ENCODE data around the gene IKZF1. TPM values are rescaled to one million over a fixed set of nuclear protein-coding genes. Genes with fewer than 3 reads are reported as not detected.
A peak's percentile ranks its signal among the peaks of the same experiment; 100 is the strongest.

IKZF1 gene
- total RNA-seq, 1 donor from 2014 or later = 0.11 TPM

DNA sequence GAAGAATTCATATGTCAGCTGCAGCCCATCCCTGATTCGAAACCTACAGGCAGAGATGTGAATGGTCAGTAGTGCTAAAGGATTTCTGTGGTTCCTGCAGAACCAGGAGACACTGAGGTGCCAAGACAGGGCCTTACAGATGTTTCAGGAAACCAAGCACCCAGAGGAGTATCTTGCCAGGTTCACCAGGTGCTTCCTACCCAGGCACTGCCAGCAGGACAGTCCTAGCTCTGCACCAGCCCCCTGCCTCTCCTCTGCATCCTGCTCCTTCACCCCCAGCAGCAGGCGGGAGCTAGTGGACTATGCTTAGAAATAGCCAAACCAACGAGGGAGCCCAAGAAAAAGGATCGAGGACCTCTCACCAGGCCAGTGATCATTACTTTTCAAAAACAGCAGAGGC is 4.2 kb upstream of the IKZF1 start:
- Histone ChIP-seq H4K20me1 (ENCODE audit: low read depth) (peaks cover 5% of the 10 kb centered on the region), H3K79me2 (ENCODE audit: low read depth) (no peaks in the 10 kb centered on the region), H3K9me3 (ENCODE audit: low read depth) (no peaks in the 10 kb centered on the region), H2AFZ (replicated peaks) (no peak overlapping the region), H3K9ac (no peak overlapping the region), H3K4me1 (no peaks in the 10 kb centered on the region), H3K27ac (no peak overlapping the region), H3K27me3 (peaks cover 67% of the 10 kb centered on the region), H3F3A (ENCODE audit: low read depth) (peaks cover 8% of the 10 kb centered on the region), H3K36me3 (no peaks in the 10 kb centered on the region), H3K4me3 (no peak overlapping the region), H3K4me2 (no peak overlapping the region)
- no peak overlapping the region for H3K4me3 Mint-ChIP-seq
- peaks cover 16% of the 10 kb centered on the region for H3K27me3 Mint-ChIP-seq (ENCODE audit: insufficient read depth, low read depth)
- no peak for DNase-seq (ENCODE audit: low spot score)
- H3K36me3 Mint-ChIP-seq = no peaks in the 10 kb centered on the region
- H3K9me3 Mint-ChIP-seq = peaks cover 7% of the 10 kb centered on the region
- H3K4me1 Mint-ChIP-seq = peaks cover 3% of the 10 kb centered on the region
- no peak overlapping the region for H3K27ac Mint-ChIP-seq
- TF ChIP-seq EZH2 (IDR thresholded peaks at IDR 0.05) (no peak), EZH2phosphoT487 (IDR thresholded peaks at IDR 0.05) (no peak)
- TF ChIP-seq, protein P1, sequence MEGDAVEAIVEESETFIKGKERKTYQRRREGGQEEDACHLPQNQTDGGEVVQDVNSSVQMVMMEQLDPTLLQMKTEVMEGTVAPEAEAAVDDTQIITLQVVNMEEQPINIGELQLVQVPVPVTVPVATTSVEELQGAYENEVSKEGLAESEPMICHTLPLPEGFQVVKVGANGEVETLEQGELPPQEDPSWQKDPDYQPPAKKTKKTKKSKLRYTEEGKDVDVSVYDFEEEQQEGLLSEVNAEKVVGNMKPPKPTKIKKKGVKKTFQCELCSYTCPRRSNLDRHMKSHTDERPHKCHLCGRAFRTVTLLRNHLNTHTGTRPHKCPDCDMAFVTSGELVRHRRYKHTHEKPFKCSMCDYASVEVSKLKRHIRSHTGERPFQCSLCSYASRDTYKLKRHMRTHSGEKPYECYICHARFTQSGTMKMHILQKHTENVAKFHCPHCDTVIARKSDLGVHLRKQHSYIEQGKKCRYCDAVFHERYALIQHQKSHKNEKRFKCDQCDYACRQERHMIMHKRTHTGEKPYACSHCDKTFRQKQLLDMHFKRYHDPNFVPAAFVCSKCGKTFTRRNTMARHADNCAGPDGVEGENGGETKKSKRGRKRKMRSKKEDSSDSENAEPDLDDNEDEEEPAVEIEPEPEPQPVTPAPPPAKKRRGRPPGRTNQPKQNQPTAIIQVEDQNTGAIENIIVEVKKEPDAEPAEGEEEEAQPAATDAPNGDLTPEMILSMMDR (IDR thresholded peaks at IDR 0.05) = no peak

DNA sequence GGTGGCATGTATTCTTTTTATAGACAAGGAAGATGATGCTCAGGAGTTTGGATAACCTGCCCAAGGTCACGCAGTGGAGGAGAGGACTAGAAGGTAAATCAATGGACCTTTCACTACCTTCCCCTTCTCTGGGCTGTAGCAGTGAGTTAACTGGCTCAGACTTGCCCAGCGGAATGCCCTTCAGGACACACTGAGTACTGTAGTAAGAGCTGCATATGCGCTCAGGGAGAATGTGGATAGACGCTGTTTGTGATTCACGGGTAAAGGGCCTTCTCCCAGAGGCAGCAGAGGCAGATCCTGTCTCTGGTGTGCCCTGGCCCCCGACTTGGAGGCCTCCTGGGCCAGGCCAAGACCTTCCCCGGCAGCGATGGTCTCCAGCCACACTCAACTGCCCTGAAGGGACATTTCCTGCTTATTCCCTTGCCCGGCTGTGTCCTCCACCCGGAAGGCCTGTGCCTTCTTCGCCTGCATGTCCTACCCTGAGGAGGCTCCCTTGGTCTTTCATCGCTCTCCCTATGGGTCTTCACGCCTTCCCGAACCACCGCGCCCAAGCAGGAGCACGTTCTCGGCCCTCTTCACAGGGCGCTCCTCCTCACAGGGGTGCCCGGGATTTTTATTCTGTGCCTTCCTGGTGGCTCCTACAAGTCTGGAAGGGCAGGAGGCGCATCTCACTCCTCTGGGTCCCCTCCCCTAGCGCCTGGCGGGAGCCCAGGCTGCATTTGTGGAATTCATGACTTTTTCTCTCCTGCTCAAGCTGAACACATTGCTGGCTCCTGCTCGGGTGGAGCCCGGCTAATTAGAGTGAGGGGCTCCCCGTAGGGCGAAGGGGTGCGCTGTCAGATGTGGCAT is 1.8 kb upstream of the IKZF1 start:
- Mint-ChIP-seq H3K9me3 (peaks cover 7% of the 10 kb centered on the region), H3K4me3 (peak overlapping the region; percentile 87), H3K27me3 (ENCODE audit: insufficient read depth, low read depth) (peaks cover 29% of the 10 kb centered on the region), H3K27ac (no peak overlapping the region), H3K4me1 (peaks cover 14% of the 10 kb centered on the region), H3K36me3 (no peaks in the 10 kb centered on the region)
- Histone ChIP-seq H3K27me3 (peaks cover 88% of the 10 kb centered on the region), H2AFZ (replicated peaks) (peak overlapping the region; percentile 92), H3K9ac (no peak overlapping the region), H3K79me2 (ENCODE audit: low read depth) (no peaks in the 10 kb centered on the region), H4K20me1 (ENCODE audit: low read depth) (peaks cover 9% of the 10 kb centered on the region), H3K4me1 (peaks cover 2% of the 10 kb centered on the region), H3K4me2 (peak overlapping the region; percentile 81), H3K9me3 (ENCODE audit: low read depth) (no peaks in the 10 kb centered on the region), H3K36me3 (no peaks in the 10 kb centered on the region), H3K4me3 (peak overlapping the region; percentile 48), H3F3A (ENCODE audit: low read depth) (peaks cover 8% of the 10 kb centered on the region), H3K27ac (no peak overlapping the region)
- peak; percentile 32 for DNase-seq (ENCODE audit: low spot score)
- TF ChIP-seq, protein P1 (IDR thresholded peaks at IDR 0.05) = no peak
- TF ChIP-seq EZH2 (IDR thresholded peaks at IDR 0.05) (no peak), EZH2phosphoT487 (IDR thresholded peaks at IDR 0.05) (no peak)

DNA sequence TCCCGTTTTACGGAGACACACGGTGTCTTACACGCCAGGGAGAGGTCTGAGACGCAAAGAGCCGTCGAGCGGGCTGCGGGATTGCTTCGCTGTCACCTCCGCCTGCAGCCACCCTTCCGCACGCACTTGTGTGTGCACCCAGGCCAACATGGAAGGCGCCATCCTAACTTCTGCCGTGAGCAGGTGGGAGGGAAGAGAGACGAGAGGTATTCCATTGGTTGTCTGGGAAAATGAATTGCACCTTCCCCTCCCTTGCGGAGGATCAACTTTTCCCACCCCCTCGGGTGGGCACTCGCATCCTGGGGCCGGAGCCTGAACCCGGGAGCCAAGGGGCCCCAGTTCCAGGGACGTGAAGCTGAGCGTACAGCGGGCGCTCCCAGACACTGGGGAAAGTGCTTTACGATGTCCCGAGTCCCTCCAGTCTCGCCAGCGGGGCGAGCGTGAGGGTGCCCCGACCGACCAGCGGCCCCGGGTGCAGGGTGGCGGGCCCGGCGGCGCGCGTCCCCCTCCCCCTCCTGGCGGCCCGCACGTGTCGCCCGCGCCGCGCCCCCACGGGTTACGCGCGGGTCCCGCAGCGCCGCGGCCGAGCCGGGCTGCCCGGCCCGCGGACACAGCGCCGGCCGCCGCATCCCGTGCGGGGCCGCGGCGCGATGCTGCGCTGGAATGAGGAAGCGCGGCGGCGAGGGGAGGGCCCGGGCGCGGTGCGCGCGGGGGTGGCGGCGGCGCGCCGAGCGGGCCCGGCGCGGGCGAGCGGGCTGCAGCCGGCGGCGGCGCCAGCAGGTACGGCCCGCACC is 984 bp upstream of the IKZF1 start:
- Histone ChIP-seq H3K36me3 (no peaks in the 10 kb centered on the region), H3K9ac (no peak overlapping the region), H3K27ac (no peak overlapping the region), H3K79me2 (ENCODE audit: low read depth) (no peaks in the 10 kb centered on the region), H4K20me1 (ENCODE audit: low read depth) (peaks cover 9% of the 10 kb centered on the region), H3F3A (ENCODE audit: low read depth) (peaks cover 8% of the 10 kb centered on the region), H3K27me3 (peaks cover 93% of the 10 kb centered on the region), H3K4me3 (peak overlapping the region; percentile 67), H3K4me2 (peak overlapping the region; percentile 87), H2AFZ (replicated peaks) (peak overlapping the region; percentile 92), H3K4me1 (peaks cover 2% of the 10 kb centered on the region), H3K9me3 (ENCODE audit: low read depth) (no peaks in the 10 kb centered on the region)
- H3K36me3 Mint-ChIP-seq = no peaks in the 10 kb centered on the region
- H3K27me3 Mint-ChIP-seq (ENCODE audit: insufficient read depth, low read depth) = peaks cover 29% of the 10 kb centered on the region
- peak overlapping the region; percentile 87 for H3K4me3 Mint-ChIP-seq
- peak; percentile 74 for DNase-seq (ENCODE audit: low spot score)
- peak; percentile 85 for TF ChIP-seq EZH2 (IDR thresholded peaks at IDR 0.05)
- peak; percentile 84 for TF ChIP-seq EZH2phosphoT487 (IDR thresholded peaks at IDR 0.05)
- TF ChIP-seq, protein P1 (IDR thresholded peaks at IDR 0.05) = no peak
- peaks cover 7% of the 10 kb centered on the region for H3K9me3 Mint-ChIP-seq
- peaks cover 18% of the 10 kb centered on the region for H3K4me1 Mint-ChIP-seq
- H3K27ac Mint-ChIP-seq = no peak overlapping the region

All from neural progenitor cell (in vitro differentiated cells).